Body of pancreas (tissue), 4 donors: ENCODE results near the gene BANP.
"Not testable (repeated sequence)": the region's sequence is repeated elsewhere in the genome, so short reads cannot be mapped to it uniquely, and the experiment has no call there.

ENCODE experiments used
- POLR2A ChIP-seq, 3 donors: fragments of 450-650 bp; IDR thresholded peaks; one replicate each; pipeline ENCODE4 v1.6.1; 2016; ENCODE audit warnings: antibody characterized with exemption in 3 of 3, mild to moderate bottlenecking in 2 of 3
- TF ChIP-seq, protein P1 (sequence below), 7 experiments: fragments of 450-650 bp in 4 of 7; fragments of 200-600 bp in 3 of 7; sonication (generic) in 3 of 7; IDR thresholded peaks; one replicate each; pipeline ENCODE4 v1.5.1; 2016 to 2019; ENCODE audit warnings: antibody characterized with exemption in 7 of 7

DNA sequence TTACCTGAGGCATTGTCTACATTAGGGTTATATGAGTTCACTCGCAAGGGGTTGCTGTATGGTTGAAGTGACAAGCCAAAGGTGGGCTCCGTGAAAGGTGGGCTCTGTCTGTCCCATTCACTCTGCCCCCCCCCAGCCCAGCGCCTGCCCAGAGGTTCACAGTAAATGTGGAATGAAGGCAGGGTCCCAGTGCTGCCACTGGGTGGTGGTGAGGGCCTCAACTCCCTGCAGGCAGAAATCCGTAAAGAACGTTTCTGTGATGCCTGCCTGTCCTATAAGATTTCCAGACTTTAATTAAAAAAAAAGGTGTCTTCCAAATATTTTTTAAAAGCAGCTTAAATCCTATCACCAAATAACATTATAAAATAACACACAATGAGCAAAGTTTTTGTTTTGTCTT is 46.3 kb upstream of the BANP start:
- TF ChIP-seq, protein P1, sequence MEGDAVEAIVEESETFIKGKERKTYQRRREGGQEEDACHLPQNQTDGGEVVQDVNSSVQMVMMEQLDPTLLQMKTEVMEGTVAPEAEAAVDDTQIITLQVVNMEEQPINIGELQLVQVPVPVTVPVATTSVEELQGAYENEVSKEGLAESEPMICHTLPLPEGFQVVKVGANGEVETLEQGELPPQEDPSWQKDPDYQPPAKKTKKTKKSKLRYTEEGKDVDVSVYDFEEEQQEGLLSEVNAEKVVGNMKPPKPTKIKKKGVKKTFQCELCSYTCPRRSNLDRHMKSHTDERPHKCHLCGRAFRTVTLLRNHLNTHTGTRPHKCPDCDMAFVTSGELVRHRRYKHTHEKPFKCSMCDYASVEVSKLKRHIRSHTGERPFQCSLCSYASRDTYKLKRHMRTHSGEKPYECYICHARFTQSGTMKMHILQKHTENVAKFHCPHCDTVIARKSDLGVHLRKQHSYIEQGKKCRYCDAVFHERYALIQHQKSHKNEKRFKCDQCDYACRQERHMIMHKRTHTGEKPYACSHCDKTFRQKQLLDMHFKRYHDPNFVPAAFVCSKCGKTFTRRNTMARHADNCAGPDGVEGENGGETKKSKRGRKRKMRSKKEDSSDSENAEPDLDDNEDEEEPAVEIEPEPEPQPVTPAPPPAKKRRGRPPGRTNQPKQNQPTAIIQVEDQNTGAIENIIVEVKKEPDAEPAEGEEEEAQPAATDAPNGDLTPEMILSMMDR (IDR thresholded peaks at IDR 0.05): not testable (repeated sequence)
- TF ChIP-seq POLR2A (IDR thresholded peaks at IDR 0.05): not testable (repeated sequence)
